Testis (tissue), 2 donors: Measurements from ENCODE around the gene ZNF462.

ENCODE experiments used
- POLR2A ChIP-seq: fragments of 450-650 bp; IDR thresholded peaks from one replicate; pipeline ENCODE4 v1.6.1; 2017; ENCODE audit warnings: antibody characterized with exemption, mild to moderate bottlenecking, moderate library complexity
- TF ChIP-seq, protein P1 (sequence below), 3 experiments: fragments of 450-650 bp in 2 of 3; fragments of 200-600 bp in 1 of 3; sonication (generic) in 1 of 3; IDR thresholded peaks; one replicate each; pipeline ENCODE4 v1.5.1; 2016 to 2019; ENCODE audit warnings: antibody characterized with exemption in 3 of 3, mild to moderate bottlenecking in 2 of 3, moderate library complexity in 1 of 3

DNA sequence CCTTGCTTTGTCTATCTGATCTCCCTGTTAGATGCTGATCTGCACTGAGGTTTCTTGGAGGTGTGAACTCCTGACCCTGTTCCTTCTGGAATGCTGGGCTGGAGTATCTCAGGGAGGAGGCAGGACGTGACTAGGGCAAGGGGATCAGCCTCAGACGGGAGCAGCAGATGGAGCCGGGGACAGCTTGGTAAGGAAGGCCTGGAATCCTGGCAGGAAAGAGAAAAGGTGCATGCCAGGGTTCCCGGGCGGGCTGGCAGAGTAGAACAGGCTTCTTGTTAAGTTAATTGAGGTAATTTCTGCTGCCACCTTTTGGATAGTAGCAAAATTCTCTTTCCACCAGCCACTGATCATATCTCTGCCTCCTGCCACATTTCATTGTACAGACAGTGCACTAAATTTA, 180.9 kb downstream of the ZNF462 start:
- TF ChIP-seq, protein P1, sequence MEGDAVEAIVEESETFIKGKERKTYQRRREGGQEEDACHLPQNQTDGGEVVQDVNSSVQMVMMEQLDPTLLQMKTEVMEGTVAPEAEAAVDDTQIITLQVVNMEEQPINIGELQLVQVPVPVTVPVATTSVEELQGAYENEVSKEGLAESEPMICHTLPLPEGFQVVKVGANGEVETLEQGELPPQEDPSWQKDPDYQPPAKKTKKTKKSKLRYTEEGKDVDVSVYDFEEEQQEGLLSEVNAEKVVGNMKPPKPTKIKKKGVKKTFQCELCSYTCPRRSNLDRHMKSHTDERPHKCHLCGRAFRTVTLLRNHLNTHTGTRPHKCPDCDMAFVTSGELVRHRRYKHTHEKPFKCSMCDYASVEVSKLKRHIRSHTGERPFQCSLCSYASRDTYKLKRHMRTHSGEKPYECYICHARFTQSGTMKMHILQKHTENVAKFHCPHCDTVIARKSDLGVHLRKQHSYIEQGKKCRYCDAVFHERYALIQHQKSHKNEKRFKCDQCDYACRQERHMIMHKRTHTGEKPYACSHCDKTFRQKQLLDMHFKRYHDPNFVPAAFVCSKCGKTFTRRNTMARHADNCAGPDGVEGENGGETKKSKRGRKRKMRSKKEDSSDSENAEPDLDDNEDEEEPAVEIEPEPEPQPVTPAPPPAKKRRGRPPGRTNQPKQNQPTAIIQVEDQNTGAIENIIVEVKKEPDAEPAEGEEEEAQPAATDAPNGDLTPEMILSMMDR (IDR thresholded peaks at IDR 0.05), result no peak
- no peak for TF ChIP-seq POLR2A
